OCI-LY7 (cell line): ENCODE data around the gene HDAC9. TPM values are rescaled to one million over a fixed set of nuclear protein-coding genes. Genes with fewer than 3 reads are reported as not detected.

Source experiments
- BruUV-seq: library from RNA; stranded (reverse); fragments of 400-500 nt; replicated peaks from 2 replicates; lab custom pipeline; 2021; lab: Mats Ljungman, UMichigan
- CTCF ChIA-PET: fragments of 300-600 bp; sonication (Branson Sonifier 250); formaldehyde crosslinking; loops from one replicate; lab custom pipeline; 2022; ENCODE audit warnings: antibody characterized with exemption; ENCODE audit not compliant: unreplicated experiment; lab: Charles Lee
- POLR2A ChIA-PET: fragments of 300-600 bp; sonication (Branson Sonifier 250); formaldehyde crosslinking; loops from one replicate; lab custom pipeline; 2022; ENCODE audit warnings: antibody characterized with exemption; lab: Charles Lee
- DNase-seq: peaks from one replicate; pipeline ENCODE4 v3.0.0-alpha.2; 2015; ENCODE audit warnings: low spot score
- H2AFZ ChIP-seq: fragments of 200-600 bp; sonication (generic), shearing (Covaris generic); 2 replicates; pipeline ENCODE4 v1.6.1; 2014; ENCODE audit warnings: mild to moderate bottlenecking, antibody characterized with exemption, low read length, moderate library complexity
- H3K27ac ChIP-seq: fragments of 200-600 bp; sonication (generic); 2 replicates; pipeline ENCODE4 v1.5.1; 2014; ENCODE audit warnings: mixed run types, low read depth, mild to moderate bottlenecking, moderate library complexity, low read length, inconsistent platforms; ENCODE audit not compliant: poor library complexity, severe bottlenecking
- H3K36me3 ChIP-seq: fragments of 200-600 bp; sonication (generic); 2 replicates; pipeline ENCODE4 v1.6.1; 2014; ENCODE audit warnings: mild to moderate bottlenecking, antibody characterized with exemption, low read length, moderate library complexity, mixed read lengths; ENCODE audit not compliant: insufficient read depth
- H3K4me1 ChIP-seq: fragments of 200-600 bp; sonication (generic); 2 replicates; pipeline ENCODE4 v1.5.1; 2014; ENCODE audit warnings: mild to moderate bottlenecking, low read length; ENCODE audit not compliant: insufficient read depth, poor library complexity, severe bottlenecking
- H3K4me2 ChIP-seq: fragments of 200-600 bp; sonication (generic); 2 replicates; pipeline ENCODE4 v1.6.1; 2014; ENCODE audit warnings: mild to moderate bottlenecking, low read length
- H3K4me3 ChIP-seq: fragments of 200-600 bp; sonication (generic); 2 replicates; pipeline ENCODE4 v1.5.1; 2014; ENCODE audit warnings: mild to moderate bottlenecking, low read depth, low read length; ENCODE audit not compliant: poor library complexity, severe bottlenecking
- H3K79me2 ChIP-seq: fragments of 200-600 bp; sonication (generic); 2 replicates; pipeline ENCODE4 v1.6.1; 2016; ENCODE audit warnings: low read depth, mild to moderate bottlenecking, low read length, moderate library complexity, mixed read lengths; ENCODE audit not compliant: insufficient read depth
- H3K9me2 ChIP-seq: fragments of 200-600 bp; sonication (generic); 2 replicates; pipeline ENCODE4 v1.6.1; 2016; ENCODE audit warnings: mild to moderate bottlenecking, low read length, mixed read lengths; ENCODE audit not compliant: insufficient read depth
- H3K9me3 ChIP-seq: fragments of 200-600 bp; sonication (generic); 2 replicates; pipeline ENCODE4 v1.6.1; 2014; ENCODE audit warnings: mild to moderate bottlenecking, mixed run types, low read length, mixed read lengths
- H4K20me1 ChIP-seq: fragments of 200-600 bp; sonication (generic); 2 replicates; pipeline ENCODE4 v1.6.1; 2014; ENCODE audit warnings: mild to moderate bottlenecking, antibody characterized with exemption, low read length, moderate library complexity, mixed read lengths; ENCODE audit not compliant: insufficient read depth
- CTCF ChIP-seq: fragments of 200-600 bp; sonication (generic); conservative IDR thresholded peaks from 2 replicates; pipeline ENCODE4 v1.5.1; 2014; ENCODE audit warnings: mild to moderate bottlenecking, antibody characterized with exemption, low read length, moderate library complexity, mixed read lengths
- EZH2phosphoT487 ChIP-seq: fragments of 200-600 bp; sonication (generic); IDR thresholded peaks from 2 replicates; pipeline ENCODE4 v1.6.1; 2018; ENCODE audit warnings: low read depth, borderline replicate concordance, mild to moderate bottlenecking, mixed run types, antibody characterized with exemption, low read length, moderate library complexity, mixed read lengths
- intact Hi-C: fragments of 100-400 bp; cut with micrococcal nuclease; formaldehyde crosslinking; loops from one replicate; pipeline ENCODE4 v1.10.0; 2022; ENCODE audit not compliant: unreplicated experiment
- total RNA-seq, 2 experiments: library from RNA; depleted of rRNA in 1 of 2; stranded (reverse); fragments of >200 nt in 1 of 2; shearing (Covaris generic) in 1 of 2; gene quantifications; 2 replicates each; pipeline ENCODE4 v1.2.3, GENCODE V29; 2014 to 2022

The HDAC9 gene
- total RNA-seq, 2 experiments from 2014 or later: 58.8 to 91.7 TPM

- no peak overlapping the region for H3K4me2 ChIP-seq
- no peak for DNase-seq
- no peaks in the 10 kb centered on the region for H3K9me2 ChIP-seq
- BruUV-seq: no TSS peak
- CTCF ChIA-PET: no interaction called here
- H4K20me1 ChIP-seq: no peaks in the 10 kb centered on the region
- no peaks in the 10 kb centered on the region for H3K4me1 ChIP-seq
- H3K79me2 ChIP-seq: no peaks in the 10 kb centered on the region
- H3K9me3 ChIP-seq: no peaks in the 10 kb centered on the region
- no peak overlapping the region for H3K4me3 ChIP-seq
- POLR2A ChIA-PET: interaction anchor here (0.5 kb wide), 1 partner anchor 45 kb away, joined by 4 read pairs; no protein-coding TSS in a partner anchor
- H3K27ac ChIP-seq: no peak overlapping the region
- intact Hi-C loops: no loop called here
- H3K36me3 ChIP-seq: no peaks in the 10 kb centered on the region
- no peak overlapping the region for H2AFZ ChIP-seq
- TF ChIP-seq CTCF (no peak), EZH2phosphoT487 (no peak)
Measured at GRCh38 chr7:18806177-18806576, 310.6 kb downstream of the HDAC9 start.

- Histone ChIP-seq H3K36me3 (no peaks in the 10 kb centered on the region), H3K4me2 (no peak overlapping the region), H3K4me1 (no peaks in the 10 kb centered on the region), H3K27ac (no peak overlapping the region), H3K9me3 (no peaks in the 10 kb centered on the region), H3K9me2 (no peaks in the 10 kb centered on the region), H3K4me3 (no peak overlapping the region), H3K79me2 (no peaks in the 10 kb centered on the region), H4K20me1 (no peaks in the 10 kb centered on the region), H2AFZ (no peak overlapping the region)
- POLR2A ChIA-PET: no interaction called here
- TF ChIP-seq CTCF (no peak), EZH2phosphoT487 (no peak)
- CTCF ChIA-PET: no interaction called here
- DNase-seq: no peak
- BruUV-seq: no TSS peak
- intact Hi-C loops: no loop called here
Measured at GRCh38 chr7:18808026-18808425, 312.5 kb downstream of the HDAC9 start.

- no peak overlapping the region for H3K4me2 ChIP-seq
- no peak overlapping the region for H2AFZ ChIP-seq
- no peaks in the 10 kb centered on the region for H3K9me3 ChIP-seq
- ChIA-PET POLR2A (no interaction called here), CTCF (no interaction called here)
- H3K9me2 ChIP-seq: no peaks in the 10 kb centered on the region
- H3K4me1 ChIP-seq: no peaks in the 10 kb centered on the region
- no peak overlapping the region for H3K27ac ChIP-seq
- intact Hi-C loops: no loop called here
- BruUV-seq: no TSS peak
- H3K36me3 ChIP-seq: no peaks in the 10 kb centered on the region
- no peak overlapping the region for H3K4me3 ChIP-seq
- H4K20me1 ChIP-seq: no peaks in the 10 kb centered on the region
- TF ChIP-seq CTCF (no peak), EZH2phosphoT487 (no peak)
- no peaks in the 10 kb centered on the region for H3K79me2 ChIP-seq
- no peak for DNase-seq
Measured at GRCh38 chr7:18815261-18815960, 319.9 kb downstream of the HDAC9 start.
